Fibroblast of skin of left biceps (primary cell): ENCODE data around the gene MTUS2.

Source experiments
- DNase-seq, 2 experiments: peaks; one replicate each; pipeline ENCODE4 v3.0.0-alpha.2; 2013; ENCODE audit warnings: low read depth in 2 of 2

Gene MTUS2

GRCh38 chr13:29397265-29397664 is 577.1 kb downstream of the MTUS2 start:
- no peak for DNase-seq

GRCh38 chr13:29402166-29402636 is 582.1 kb downstream of the MTUS2 start:
- DNase-seq, result no peak

- DNase-seq, result no peak
Observed at GRCh38 chr13:29405401-29405800, 585.3 kb downstream of the MTUS2 start.

- peak in 1 of 2 experiments; percentile 22 for DNase-seq
Observed at GRCh38 chr13:29411481-29411880, 591.3 kb downstream of the MTUS2 start.

- DNase-seq, result no peak
Observed at GRCh38 chr13:29418026-29418425, 597.9 kb downstream of the MTUS2 start.

GRCh38 chr13:29421118-29421517 is 601.0 kb downstream of the MTUS2 start:
- DNase-seq, result no peak

- no peak for DNase-seq
Observed at GRCh38 chr13:29422015-29422414, 601.9 kb downstream of the MTUS2 start.

GRCh38 chr13:29423050-29423449 is 602.9 kb downstream of the MTUS2 start:
- no peak for DNase-seq

GRCh38 chr13:29427937-29428309 is 607.8 kb downstream of the MTUS2 start:
- no peak for DNase-seq

GRCh38 chr13:29428310-29429181 is 608.4 kb downstream of the MTUS2 start:
- no peak for DNase-seq

GRCh38 chr13:29429286-29429900 is 609.3 kb downstream of the MTUS2 start:
- DNase-seq, result peak; percentile 67 to 71

GRCh38 chr13:29434217-29434945 is 614.2 kb downstream of the MTUS2 start:
- no peak for DNase-seq

- DNase-seq, result peak; percentile 99
Observed at GRCh38 chr13:29435125-29435911, 615.2 kb downstream of the MTUS2 start.

- no peak for DNase-seq
Observed at GRCh38 chr13:29436291-29436690, 616.2 kb downstream of the MTUS2 start.

GRCh38 chr13:29436721-29437280 is 616.7 kb downstream of the MTUS2 start:
- DNase-seq, result no peak

- DNase-seq, result no peak
Observed at GRCh38 chr13:29438769-29439168, 618.6 kb downstream of the MTUS2 start.

GRCh38 chr13:29439601-29440388 is 619.7 kb downstream of the MTUS2 start:
- no peak for DNase-seq

- DNase-seq, result no peak
Observed at GRCh38 chr13:29441306-29441705, 621.2 kb downstream of the MTUS2 start.

GRCh38 chr13:29446016-29446415 is 625.9 kb downstream of the MTUS2 start:
- no peak for DNase-seq

GRCh38 chr13:29448174-29448573 is 628.0 kb downstream of the MTUS2 start:
- no peak for DNase-seq
